ENCODE data around the gene AUNIP.

AUNIP gene, protein sequence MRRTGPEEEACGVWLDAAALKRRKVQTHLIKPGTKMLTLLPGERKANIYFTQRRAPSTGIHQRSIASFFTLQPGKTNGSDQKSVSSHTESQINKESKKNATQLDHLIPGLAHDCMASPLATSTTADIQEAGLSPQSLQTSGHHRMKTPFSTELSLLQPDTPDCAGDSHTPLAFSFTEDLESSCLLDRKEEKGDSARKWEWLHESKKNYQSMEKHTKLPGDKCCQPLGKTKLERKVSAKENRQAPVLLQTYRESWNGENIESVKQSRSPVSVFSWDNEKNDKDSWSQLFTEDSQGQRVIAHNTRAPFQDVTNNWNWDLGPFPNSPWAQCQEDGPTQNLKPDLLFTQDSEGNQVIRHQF

DNA sequence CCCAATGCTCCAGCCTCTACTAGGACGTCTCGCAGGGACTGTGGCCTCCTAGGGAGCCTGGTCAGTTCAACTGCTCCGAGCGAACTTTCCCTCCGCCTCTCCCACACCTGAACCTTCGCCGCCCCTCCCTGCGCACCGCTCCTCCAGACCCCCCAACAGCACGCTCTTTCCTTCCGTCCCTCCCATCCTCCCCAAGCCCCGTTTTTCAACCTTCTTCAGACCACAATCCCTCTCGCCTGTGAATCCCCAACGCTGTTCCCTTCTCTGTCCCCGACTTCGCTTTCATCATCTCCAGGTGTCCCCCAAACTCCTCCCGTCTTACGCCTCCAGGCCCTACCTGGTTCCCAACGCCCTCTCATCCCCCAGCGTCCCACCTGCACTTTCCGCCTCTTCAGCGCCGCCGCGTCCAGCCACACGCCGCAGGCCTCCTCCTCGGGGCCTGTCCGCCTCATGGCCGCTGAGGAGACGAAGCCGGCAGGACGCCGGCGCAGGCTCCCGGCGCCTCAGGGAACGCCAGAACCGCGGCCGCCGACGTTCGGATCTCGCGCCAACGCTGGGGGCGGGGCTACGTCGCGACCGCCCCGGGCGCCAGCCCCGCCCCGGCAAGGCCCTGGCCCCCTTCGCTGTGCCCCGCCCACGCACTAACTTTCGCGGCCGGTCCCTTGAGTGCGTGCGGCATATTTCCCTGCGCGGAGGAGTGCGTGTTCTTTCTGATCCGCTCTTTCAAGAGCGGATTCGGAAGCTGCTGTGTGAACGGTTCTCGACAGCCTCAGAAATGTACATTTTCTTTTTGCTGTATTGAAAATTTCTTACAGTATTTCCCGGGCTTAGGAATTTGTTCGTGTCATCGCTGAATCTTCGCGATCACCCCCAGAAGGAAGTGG lies at the start of gene AUNIP:
Gene AUNIP (minus strand): TSS at position 552 of the 884 bp plus-strand sequence. CDS start 100 bp downstream, at position 452.
- peak; percentile 64 to 84 for DNase-seq (ENCODE audit: low read depth in 2 of 2)

DNA sequence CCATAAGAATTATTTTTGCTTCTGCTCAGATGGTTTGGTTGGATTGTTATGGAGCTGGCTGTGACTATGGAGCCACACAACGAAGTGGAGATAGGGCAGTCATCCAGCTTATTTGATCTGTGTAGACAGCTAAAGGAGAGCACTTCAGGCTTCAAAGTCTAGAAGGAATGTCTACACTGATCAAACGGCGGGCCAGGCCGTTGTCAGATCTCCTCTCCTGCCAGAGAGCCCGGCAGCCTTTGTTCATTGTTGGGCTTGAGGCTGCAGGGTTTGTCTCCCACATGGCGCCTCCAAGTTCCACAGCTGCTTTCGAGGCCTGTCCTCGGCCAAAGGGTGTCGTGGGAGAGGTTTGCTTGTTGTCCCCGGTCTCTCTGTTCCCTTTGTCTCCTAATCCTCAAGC lies 49.8 kb upstream of the AUNIP start:
- DNase-seq (ENCODE audit: low read depth in 2 of 2) = no peak

GRCh38 chr1:25908161-25908560 lies 48.9 kb upstream of the AUNIP start:
- no peak for DNase-seq (ENCODE audit: low read depth in 2 of 2)

- DNase-seq (ENCODE audit: low read depth in 2 of 2) = no peak
Observed at GRCh38 chr1:25907601-25908000, 48.3 kb upstream of the AUNIP start.

DNA sequence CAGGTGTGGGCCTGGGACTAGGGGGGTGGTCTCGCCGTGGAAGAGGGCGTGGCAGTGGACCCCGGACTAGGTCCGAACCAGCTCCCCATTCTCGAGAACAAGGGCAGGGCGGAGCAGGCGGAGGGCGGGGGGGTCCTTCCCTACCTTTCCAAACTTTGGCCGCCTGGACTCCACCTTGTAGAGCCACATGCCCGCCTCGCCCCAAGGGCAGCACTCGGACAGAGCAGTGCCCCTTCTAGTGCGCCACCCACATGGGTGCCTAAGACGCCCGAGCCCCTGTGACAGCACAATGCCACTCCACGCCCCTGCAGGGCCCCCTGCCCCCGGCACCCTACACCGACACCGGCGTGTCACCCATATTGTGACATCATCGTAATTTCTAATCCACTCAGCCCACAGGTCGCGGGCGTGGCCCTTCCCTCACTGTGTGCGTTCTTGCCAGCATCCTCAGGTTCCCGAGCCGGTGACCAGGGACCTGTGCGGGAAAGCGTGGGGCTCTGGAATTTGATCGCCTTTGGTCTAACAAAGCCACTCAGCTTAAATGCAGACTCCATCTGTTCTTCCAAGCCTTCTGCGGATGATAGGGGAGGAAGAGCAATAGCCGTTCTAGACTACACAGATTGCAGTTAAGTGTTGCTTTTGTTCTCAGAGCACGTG lies 47.5 kb upstream of the AUNIP start:
- no peak for DNase-seq (ENCODE audit: low read depth in 2 of 2)

- DNase-seq (ENCODE audit: low read depth in 2 of 2) = peak; percentile 70 to 81
Observed at GRCh38 chr1:25905680-25906643, 46.7 kb upstream of the AUNIP start, which contains the start of gene STMN1. TSS of gene STMN1 (minus strand) at chr1:25906419. CDS start at chr1:25904676, 1,743 bp downstream.

DNA sequence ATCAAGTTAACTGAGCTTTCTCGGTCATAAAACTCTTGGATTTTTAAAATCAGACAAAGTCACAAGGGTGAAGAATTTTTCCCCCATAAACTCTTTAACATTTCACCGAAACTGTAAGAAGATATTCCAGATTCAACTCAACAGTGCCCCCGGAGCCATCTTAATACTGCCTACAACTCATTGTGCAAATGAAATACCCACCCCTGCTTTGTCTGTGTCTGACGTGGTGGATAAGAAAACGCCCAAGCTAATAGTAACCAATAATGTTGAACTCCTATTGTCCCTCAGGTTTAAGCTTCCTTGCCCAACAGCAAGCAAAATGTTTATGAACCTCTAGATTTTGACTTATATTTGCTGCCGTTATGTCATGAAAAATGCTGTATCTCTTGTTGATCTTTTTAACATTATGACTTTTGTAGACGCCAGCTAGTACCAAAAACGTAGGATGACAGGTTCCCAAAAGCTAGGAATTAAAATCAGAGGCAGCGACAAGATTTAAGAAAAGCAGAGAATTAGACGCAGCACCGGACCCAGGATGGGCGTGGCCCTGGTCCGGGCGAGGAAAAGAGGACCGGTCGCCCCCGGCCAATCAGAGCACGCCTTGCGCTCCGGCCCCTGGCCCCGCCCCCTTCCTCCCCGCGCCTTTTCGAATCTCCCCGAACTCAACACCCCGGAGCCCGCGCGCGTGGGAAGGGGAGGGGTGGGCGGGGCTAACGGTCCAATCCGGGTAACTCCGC lies 45.9 kb upstream of the AUNIP start:
- peak; percentile 86 for DNase-seq (ENCODE audit: low read depth in 2 of 2)

DNA sequence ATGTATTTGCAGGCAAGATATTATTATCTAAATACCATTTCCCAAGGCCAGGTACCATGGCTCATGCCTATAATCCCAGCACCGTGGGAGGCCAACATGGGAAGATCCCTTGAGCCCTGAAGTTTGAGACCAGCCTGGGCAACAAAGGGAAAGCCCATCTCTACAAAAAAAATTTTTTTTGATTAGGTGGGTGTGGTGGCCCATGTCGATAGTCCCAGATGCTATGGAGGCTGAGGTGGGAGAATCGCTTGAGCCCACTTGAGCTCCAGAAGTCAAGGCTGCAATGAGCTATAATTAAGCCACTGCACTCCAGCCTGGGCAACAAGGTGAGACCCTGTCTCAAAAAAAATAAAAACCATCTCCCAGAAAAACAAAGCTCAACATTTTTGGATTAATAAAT lies 44.7 kb upstream of the AUNIP start:
- DNase-seq (ENCODE audit: low read depth in 2 of 2) = no peak

GRCh38 chr1:25902462-25902861 lies 43.2 kb upstream of the AUNIP start:
- DNase-seq (ENCODE audit: low read depth in 2 of 2) = no peak

DNA sequence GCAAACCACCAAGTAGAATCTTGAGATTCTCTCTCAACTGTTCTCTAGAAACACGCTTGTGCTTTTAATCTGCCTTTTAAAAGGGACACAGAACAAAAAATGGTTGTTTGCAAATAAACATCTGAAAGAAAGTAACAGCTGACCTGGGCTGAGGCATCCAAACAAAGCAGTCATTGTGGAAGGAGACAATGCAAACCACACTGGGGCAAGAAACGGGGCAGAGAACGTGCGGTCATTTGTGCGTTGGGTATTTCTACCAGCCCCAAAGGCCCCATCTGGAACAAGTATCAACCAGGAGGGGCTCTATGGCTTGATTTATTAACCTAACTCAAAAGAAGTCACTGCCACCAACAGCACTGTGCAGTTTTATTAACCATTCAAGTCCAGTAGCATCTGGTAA lies 41.0 kb upstream of the AUNIP start:
- DNase-seq (ENCODE audit: low read depth in 2 of 2) = no peak

DNA sequence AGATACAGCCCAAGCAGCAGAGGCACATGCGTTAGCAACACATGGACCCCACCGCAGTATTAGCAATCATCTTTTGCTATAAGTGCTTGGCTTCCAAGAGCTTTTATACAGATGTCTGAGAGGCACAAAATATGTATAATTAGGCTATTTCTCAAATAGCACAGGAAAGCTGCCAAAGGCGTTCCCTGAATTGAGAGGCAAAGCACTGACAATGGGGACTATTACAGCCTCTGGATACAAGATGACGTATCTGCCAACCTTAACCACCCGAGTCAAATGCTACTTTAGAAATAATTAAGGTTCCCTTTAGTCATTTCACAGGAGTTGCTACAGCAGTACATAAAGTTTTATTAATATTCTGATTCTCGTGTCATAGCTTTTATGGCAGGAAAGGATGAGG lies 40.5 kb upstream of the AUNIP start:
- DNase-seq (ENCODE audit: low read depth in 2 of 2) = no peak

DNA sequence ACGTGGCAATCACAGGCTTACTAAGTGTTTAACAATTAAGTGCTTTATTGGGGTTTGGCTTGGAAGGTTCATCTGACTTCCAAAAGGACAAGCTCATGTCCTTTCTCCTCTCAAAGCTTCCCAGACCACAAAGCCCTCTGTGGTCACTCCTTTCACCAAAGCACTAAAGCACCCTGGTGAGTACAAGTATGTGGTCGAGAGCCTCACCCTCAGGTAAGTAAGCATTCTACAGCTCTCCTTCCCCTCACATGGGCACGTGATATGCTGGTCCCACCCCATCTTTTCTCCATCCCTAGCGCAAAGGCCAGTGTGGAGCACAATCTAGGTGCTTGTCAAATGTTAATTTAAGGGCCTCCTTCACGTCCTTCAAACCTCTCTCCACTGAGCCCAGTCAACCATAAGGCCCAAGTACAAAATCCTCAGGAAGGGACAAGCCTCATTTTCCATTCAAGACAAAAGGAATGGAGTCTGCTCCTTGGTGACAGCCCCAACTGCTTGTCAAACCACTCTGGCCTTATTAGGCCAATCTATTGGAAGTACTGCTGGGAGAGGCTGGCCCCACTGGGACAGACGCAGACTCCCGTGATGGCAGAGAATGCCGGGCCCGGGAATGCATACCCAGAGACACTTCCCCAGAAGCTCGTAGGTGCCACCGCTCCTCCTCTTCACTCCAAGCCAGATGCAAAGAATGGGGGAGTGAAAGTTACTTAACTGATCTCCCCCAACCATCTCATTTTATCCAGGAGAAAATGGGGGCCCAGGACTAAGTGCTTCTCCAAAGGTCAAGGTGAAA lies 39.2 kb upstream of the AUNIP start:
- no peak for DNase-seq (ENCODE audit: low read depth in 2 of 2)

DNA sequence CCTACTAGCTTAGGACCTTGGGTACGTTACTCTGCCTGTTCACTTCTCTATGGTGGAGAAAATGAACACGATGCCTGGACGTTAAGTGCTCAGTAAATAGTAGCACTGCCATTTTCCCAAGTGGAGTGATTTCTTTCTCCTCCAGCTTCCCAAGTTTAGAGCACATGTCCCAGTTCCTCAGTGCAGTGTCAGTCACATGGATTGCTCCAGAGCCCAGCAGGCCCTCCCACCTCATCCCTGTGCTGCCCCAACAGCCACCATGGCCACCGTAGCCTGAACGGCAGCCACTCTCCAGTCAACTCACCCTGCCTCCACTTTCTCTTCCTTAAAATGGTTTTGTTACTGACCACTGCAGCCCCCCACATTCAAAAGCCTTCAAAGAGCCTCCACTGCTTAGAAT lies 38.5 kb upstream of the AUNIP start:
- no peak for DNase-seq (ENCODE audit: low read depth in 2 of 2)

DNA sequence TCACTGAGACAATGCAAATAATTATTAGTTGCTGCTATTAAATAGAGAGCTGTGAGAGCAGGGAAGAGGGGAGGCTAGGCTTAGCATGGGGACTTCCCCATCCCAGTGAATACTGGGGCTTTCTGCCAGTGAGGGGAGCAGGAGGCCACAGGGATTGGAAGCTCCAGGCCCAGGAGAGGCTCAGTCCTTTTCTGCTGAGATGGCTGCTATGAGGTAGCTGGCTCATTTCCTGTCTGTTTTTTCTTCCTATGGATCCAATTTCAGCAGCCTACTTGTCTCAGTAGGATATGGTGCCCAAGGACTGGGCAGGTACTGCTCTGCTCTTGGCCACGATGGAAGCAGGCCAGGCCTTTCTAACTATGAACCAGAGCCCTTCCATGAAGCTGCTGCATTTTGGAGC lies 37.0 kb upstream of the AUNIP start:
- DNase-seq (ENCODE audit: low read depth in 2 of 2) = no peak

DNA sequence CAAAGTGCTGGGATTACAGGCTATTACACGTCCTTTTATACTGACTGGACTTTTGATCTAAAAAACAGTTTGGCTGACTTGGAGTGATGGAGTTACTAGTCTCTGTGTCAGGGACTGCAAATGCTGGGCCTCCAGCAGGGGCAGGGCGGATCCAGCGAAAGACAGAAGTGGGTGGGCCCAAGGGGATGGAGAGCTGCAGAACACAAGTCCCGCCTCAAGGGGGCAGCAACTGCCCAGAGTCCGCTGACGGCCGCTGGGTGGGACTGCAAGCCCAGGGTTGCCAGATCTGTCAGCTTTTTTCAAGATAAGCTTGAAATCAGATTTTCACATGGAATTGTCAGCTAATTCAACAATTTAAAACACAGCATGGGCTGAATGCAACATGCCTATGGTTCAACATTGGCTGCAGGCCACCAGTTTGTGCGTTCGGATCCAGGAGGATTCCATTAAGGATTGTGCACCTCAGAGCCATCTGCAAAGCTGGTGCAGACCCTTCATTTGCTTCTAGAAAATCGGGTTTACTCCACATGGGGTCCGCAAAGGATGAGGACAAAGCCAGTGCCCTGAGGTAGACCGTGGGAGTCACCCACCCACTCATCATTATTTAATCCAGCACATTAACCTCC lies 36.2 kb upstream of the AUNIP start:
- DNase-seq (ENCODE audit: low read depth in 2 of 2) = peak; percentile 82 to 86

GRCh38 chr1:25893116-25893515 lies 33.9 kb upstream of the AUNIP start:
- no peak for DNase-seq (ENCODE audit: low read depth in 2 of 2)

GRCh38 chr1:25891606-25892005 lies 32.3 kb upstream of the AUNIP start:
- DNase-seq (ENCODE audit: low read depth in 2 of 2) = no peak

DNA sequence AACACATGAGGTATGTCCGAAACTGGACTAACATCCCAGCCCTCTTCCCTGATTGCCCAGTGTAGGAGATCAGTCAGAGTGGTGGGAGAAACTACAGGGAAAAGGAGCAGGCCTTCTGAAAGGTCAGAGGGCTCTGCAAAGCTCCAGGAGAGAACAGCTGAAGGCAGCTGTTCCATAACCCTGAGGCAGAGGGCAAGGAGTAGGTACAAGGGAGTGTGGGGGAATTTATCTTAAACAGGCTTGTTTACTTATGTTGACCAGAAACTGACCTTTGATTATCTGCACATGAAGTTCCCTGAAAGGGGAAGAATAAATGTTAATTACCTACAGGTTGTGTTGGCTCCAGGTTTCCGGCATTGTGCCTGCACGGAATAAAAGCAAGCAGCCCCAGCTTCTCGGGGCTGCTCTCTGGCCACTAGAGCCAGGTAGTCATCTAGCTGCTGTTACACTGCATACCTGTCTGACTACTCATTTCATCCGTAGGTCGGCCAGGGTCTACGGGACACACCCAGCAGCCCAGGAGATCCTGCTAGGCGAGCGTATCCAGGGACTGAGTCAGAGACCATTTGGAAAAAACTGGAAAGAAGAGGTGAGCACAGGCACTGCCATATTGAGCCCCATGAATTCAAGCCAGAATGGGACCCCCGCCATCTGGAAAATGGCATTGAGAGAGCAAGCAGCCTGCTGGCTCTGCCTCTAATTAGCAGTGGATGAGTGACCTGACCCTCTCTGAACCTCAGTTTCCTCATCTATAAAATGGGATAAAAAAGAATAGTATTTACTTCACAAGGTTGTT lies 31.2 kb upstream of the AUNIP start:
- no peak for DNase-seq (ENCODE audit: low read depth in 2 of 2)
